SW 1271 (cell line): ENCODE measurements around the gene CWC27.
A peak's percentile ranks its signal among the peaks of the same experiment; 100 is the strongest.
"Not testable (repeated sequence)": the region's sequence is repeated elsewhere in the genome, so short reads cannot be mapped to it uniquely, and the experiment has no call there.

Experiments
- DNase-seq, 2 experiments: peaks; one replicate each; lab custom pipeline; 2025; lab: John Stamatoyannopoulos, UW

Gene CWC27

DNA sequence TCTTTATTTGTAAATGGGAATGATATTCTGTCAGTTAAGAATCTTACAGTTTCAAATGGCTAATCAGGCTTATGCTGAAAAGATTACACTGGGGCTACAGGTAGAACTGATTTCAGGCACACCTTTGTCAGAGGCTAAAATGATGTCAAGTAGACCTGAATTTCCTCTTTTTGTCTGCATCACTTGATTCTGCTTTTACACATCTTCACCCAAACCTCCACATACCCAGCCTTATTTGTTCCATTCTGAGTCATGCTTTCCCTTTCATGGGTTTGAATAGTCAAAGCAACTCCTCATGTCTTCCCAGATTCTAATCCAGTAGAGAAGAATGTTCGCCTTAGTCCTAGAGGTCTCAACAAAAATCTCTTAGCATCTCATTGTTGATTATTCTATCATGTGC, 156.4 kb downstream of the CWC27 start:
- DNase-seq, result no peak

DNA sequence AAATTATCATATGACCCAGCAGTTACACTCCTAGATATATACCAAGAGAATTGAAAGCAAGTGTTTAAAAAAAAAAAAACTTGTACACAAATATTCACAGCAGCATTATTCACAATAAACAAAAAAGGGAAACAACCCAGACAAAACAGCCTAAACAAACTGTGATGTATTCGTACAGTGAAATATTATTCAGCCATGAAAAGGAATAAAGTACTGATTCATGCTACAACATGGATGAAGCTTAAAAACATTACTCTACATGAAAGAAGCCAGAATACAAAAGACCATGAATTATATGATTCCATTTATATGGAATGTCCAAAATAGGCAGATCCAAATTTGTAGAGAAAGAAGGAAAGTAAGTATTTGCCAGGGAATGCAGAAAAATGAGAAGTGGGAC, 161.1 kb downstream of the CWC27 start:
- no peak for DNase-seq

DNA sequence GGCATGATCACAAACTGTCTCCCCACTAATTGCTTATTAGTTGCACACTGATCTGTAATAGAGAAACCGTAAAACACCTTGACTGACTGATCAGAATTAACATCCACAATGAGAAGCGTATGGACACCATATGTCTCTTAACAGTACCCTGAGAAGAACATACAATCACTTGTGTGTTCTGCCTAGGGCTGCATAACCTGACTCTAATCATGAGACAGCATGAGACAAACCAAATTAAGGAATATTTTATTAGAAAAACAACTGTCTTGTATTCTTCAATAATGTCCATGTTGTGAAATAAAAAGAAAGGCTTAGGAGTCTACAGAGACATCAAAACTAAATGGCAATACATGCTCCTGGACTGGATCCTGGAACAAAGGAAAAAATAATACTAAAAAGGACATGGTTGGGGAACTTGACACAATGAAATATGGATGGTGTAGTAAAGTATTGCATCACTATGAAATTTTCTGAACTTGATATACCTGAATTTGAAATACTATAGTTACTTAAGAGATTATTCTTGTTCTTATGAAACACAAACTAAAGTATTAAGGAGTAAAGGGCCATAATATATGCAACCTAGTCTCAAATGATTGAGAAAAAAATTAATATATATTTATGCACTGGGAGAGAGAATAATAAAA, 162.1 kb downstream of the CWC27 start:
- DNase-seq, result no peak

DNA sequence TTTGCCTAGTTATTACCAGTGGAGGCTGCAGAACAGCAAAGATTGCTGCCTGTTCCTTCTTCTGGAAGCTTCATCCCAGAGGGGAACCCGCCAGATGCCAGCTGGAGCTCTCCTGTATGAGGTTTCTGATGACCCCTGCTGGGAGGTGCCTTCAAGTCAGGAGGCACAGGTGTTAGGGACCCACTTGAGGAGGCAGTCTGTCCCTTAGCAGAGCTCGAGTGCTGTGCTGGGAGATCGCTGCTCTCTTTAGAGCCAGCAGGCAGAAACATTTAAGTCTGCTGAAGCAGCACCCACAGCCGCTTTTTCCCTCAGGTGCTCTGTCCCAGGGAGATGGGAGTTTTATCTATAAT, 170.7 kb downstream of the CWC27 start:
- not testable (repeated sequence) for DNase-seq

DNA sequence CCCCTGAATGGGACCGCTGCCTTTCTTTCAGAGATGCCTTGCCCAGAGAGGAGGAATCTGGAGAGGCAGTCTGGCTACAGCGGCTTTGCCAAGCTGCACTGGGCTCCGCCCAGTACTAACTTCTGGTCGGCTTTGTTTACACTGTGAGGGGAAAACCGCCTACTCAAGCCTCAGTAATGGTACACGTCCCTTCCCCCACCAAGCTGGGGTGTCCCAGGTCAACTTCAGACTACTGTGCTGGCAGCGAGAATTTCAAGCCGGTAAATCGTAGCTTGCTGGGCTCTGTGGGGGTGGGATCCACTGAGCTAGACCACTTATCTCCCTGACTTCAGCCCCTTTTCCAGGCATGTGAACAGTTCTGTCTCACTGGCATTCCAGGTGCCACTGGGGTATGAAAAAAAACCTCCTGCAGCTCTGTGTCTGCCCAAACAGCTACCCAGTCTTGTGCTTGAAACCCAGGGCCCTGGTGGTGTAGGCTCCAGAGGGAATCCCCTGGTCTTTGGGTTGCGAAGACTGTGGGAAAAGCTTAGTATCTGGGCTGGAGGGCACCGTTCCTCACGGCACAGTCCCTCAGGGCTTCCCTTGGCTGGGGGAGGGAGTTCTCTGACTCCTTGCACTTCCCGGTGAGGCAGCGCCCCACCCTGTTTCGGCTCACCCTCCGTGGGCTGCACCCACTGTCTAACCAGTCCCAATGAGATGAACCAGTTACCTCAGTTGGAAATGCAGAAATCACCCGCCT, 171.2 kb downstream of the CWC27 start:
- DNase-seq, result no peak

DNA sequence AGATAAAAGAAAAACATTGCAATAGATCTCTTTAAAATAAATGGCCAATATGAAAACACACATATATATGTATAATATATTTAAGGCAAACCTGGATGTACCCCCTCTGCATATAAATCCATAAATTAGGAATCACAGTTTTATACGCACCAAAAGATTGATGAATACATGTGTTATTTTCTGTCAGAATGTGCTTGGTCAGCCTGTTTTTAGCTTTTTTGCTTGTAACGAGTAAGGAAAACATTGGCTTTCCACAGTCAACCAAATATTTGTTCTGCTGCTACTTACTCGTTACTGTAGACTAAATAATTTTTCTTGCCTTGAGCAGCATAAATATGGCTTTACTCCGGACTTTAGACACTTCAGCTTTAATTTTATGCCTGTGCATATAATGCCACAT, 173.7 kb downstream of the CWC27 start:
- DNase-seq, result no peak

DNA sequence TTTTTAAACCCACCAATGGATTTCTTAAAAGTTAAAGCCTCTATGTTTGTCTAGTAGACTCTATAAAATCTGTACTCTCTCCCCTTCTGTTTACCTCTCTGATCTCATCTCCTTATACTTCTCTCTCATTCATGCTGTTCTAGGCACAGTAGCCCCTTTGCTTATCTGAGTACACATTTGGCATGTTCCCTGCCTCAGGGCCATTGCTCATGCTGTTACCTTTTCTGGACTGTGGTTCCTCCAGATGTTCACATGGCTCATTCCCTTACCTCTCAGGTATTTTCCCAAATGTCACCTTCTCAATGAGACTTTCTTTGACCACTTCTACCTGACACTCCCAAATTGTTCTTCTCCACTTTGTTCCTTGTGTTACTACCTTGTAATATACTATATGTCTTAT, 176.1 kb downstream of the CWC27 start:
- DNase-seq, result no peak

DNA sequence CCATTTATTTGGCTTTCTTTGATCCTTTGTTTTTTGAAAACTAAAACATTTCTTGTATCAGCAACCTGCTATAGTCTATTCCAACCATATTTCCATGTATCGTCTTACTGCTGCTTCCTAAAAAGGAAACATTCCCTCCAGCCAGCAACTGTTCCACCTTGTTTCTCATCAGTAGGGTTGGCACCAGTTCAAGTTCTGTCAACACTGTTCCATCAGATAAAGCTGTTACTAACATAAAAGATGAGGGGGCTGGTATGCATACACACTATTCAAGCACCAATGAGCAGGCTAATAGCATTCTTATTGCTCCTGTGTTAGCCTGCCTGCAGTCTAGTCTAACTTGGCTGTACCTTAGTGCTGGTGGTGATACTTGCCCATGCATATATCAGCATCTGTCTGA, 178.3 kb downstream of the CWC27 start:
- no peak for DNase-seq

DNA sequence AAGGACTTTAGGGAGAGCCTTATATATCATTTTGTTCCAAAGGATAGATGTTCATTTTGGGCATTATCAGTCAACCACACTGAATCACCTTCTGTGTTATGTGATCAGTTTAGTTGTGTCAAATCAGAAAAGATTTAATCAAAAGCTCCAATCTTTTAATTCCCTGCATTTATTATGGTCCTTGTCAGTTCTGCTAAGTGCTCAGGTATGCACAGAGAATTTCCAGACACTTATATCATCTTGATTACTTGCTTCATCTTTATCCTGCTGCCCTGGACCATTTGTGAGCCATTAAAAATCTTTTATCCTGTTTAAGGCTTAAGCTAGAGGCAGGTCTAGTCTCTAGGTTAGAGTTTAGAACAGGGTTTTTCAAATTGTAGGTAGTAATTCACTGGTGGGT, 179.1 kb downstream of the CWC27 start:
- no peak for DNase-seq

DNA sequence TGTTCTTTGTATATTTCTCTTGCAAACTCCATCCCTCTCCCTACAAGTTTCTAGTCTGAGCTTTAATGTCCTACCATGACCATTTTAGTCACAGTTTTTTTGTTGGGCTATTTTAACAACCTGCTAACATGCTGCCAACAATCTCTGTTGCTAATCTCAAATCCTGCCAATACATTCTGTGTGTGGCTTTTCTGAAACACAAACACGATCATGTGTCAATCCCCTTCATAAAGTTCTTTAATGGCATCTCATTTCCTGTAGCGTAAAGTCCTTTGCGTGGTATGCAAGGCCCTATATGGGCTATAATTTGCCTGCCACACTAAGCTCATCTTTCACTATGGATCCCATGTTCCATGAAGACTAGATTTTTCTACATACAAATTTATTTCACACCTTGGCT, 180.6 kb downstream of the CWC27 start:
- no peak for DNase-seq

DNA sequence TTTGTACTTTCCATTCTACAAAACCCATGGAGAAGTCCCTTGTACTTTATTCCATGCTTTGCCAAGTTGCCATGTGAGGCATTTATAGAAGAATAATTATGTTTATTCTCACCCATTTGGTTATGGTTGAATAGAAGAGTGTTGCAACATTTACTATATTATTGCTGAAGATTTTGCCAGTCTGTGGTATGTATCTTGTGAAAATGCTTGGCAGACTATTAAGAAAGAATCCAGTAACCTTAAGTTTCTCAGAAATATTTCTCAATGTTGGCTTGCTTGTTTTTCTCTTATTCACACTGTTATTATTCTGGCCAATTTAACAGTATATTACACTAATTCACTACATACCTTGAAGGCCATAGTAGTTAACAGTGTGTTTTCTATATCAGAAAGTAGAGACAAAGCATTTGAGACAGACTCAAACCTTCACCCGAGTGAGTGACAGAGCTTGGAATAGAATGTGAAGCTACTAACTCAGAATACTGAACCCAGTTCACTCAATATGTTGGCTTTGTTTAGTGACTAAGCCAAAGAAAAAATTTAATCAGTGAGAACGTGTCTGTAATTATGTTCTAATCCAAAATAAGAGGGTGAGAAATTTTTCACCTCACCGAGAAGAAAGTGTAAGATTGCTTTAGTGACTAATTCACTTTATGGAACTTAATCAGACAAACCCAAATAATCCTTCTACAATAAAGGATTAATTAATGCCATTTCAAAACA, 184.4 kb downstream of the CWC27 start:
- no peak for DNase-seq

DNA sequence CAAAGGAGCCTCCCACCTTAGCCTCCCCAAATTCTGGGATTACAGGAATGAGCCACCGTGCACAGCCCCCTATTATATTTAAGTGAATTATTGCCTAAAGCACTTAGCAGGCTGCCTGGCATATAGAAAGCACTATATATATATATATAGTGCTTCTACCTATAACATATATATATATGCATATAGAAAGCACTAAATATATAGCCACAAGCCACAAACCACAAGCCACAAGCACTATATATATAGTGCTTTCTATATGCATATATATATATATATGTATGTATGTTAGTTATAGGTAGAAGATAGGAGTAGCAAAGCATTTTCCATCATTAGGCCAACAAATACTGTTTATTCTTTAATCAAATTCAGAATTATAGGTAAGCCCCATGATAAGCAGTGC, 185.8 kb downstream of the CWC27 start:
- DNase-seq, result no peak

DNA sequence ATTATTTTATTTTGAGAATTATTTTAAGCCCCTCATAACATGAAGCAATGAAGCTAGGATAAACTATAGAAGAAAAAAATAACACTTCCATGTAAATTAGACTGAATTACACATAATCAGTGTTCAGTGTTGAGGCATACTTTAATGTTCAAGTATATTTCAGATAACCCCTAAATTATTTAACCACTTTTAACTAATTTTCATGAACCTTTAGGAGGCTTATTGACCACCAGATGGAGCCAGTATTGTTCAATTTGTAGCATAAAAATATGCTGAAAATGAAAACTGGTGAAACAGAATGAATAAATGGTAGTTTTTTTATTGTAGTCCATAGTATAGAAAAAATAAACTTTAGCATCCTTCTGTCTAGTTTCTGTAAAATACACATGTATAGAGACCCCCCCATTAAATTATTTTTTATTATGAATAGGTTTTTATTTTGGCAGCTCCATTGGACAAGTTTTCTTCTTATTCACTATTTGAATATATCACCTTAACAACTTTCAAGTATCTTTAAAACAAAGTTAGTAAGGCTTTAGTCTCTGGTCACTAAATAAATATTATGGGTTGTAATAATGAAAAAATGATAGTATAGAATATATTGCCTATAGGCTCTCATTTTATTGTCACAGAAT, 190.1 kb downstream of the CWC27 start:
- peak in 1 of 2 experiments; percentile 72 for DNase-seq

DNA sequence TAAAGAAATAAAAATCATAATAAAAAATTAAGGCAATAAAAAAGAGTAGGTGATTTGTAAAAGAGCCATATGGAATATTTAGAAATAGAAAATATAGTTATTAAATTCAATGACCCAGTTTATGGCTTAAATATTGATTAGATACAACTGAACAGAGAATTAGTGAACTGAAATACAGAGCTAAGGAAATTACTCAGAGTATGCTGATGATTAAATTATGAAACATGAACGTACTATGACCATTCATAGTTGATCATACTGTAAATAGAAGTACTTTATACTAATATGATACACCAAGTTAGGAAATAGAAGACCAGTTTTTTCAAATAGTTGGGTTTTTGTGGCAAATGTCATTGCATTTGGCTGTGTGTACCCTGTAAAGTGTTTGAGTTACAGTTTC, 194.5 kb downstream of the CWC27 start:
- DNase-seq, result no peak

DNA sequence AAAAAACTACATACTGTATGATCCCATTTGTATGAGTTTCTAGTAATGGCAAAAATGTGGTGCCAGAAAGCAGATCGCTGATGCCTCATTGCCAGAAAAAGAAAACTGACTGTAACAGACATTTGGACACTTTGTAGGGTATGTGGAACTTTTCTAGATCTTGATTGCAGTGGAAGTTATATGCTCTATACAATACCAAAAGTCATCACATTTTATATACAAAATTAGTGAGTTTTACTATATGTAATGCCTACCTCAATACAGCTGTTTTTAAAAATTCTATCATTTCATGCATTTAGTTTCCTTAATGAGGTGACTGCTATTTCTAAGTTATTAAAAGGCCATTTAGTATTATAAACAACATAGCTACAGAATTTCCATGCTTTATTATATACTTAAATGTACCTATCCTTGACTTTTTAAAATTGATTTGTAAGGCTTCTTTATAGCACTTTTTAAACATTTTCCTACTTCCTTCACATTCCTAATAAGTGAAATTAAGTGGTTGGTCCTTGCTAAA, 199.9 kb downstream of the CWC27 start:
- no peak for DNase-seq

DNA sequence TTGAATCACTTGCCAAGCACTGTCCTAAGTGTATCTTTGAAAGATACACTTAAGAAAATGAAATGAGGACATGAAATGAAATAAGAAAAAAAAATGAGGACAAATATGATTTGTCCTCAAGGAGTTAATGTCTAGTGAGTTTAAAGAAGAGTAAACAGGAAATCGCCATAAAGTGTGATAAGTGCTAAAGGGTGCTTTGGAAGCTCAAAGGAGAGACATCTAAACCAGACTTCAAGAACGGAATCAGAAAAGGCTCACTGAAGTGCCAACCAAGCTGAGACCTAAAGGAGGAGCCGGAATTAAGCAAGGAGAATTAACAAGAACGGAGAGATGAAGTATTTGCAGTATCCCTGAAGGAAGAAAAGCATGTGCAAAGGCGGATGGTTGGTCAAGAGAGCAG, 200.8 kb downstream of the CWC27 start:
- no peak for DNase-seq

DNA sequence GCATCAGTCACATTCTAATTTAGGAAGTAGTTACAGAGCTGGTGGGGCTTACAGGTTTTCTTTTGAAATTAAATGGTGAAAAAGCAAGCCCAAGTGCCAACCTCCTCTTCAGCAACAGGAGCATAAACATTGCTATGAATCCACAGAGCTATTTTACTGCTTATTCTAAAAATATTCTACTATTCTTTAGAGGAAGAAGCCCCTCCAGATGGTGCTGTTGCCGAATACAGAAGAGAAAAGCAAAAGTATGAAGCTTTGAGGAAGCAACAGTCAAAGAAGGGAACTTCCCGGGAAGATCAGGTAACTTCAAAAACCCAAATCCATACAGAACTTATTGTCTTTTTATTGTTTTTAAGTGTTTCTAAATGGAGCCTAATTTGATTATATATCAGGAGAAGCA, 202.8 kb downstream of the CWC27 start:
- no peak for DNase-seq

DNA sequence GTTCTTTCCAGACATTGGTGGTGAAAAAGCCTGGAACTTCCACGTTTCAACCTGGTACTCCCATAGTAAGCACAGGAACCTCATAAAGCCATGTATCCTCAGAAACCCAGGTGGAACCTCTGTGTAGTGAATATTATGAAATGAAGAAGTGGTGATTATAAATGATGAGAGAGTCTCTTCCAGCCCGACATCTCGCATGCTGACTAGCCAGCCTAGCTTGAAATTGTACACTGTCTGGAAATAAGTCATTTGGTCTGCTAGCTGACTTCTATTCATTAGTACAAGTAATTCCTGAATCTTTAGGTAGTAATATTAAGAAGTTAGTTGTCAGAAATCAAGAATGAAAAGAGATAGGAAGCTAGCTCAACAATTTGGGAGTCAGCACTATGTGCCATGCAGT, 203.3 kb downstream of the CWC27 start:
- no peak for DNase-seq

DNA sequence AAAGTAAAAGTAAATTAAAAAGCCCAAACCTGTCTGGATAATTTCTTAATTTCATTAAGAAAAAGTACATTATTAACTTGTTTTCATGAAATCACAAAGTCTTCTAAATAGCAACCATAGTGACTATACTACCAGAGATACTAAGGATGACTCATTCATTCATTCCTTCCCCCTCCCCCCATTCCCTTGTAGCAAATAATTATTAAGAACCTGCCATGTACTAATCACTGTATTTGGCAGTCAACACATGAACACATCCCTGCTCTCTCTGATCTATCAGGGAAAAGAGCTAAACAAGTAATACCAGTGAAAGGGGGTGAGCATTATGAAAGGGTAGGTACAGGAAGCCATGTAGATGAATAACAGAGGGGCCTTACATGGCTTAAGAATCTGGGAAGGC, 203.9 kb downstream of the CWC27 start:
- no peak for DNase-seq

DNA sequence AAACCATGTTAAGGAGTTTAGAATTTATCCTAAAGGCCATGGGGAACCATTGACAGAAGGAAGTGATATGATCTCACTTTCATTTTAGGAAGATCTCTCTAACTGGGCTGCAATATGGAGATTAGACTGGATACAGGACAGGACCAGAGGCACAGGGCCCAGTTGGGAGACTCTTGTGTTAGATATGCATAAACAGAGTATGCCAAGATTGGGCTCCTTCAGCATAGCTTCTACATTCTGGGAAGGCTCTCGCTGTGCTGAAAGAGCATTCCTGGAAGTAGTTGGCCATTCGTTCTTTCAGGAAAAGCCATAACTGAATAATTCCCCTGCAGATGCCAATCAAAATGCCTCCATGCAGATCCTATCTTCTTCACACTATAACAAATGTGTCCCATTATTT, 204.5 kb downstream of the CWC27 start:
- no peak for DNase-seq

DNA sequence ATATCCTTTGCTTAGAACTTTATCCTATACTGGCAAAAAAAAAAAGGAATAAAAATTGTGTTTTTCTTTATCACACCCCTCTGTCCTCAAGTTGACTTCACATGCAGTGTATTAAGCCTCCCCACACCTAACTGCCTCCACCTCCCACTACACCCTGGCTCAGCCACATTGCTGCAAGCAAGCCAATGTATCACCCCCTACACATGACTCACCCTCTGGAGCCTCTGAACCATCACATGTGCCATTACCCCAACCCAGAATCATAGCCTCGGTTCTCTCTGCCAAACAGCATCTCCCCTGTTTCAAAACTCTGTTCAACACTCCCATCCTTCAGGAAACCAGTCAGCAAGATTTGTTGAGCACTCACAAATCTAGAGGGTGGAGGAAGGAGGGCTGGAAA, 209.0 kb downstream of the CWC27 start:
- DNase-seq, result no peak

DNA sequence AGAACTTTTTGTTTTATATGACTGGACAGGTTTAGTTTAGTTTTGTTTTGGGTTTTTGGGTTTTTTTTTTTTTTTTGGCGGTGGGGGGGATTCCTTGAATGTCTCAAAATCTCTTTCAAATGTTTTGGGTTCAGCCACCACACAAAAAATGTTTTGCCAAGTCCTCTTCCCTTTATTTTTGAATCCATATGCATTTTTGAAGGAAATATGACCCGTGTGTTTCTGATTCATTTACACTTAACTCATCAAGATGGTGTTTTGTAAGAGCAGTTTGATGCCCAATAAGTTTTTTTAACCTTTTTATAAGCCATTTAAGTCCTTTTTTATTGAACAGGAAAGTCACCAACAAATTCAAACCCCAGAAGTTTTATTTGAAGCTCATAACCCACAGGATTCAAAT, 209.8 kb downstream of the CWC27 start:
- no peak for DNase-seq

DNA sequence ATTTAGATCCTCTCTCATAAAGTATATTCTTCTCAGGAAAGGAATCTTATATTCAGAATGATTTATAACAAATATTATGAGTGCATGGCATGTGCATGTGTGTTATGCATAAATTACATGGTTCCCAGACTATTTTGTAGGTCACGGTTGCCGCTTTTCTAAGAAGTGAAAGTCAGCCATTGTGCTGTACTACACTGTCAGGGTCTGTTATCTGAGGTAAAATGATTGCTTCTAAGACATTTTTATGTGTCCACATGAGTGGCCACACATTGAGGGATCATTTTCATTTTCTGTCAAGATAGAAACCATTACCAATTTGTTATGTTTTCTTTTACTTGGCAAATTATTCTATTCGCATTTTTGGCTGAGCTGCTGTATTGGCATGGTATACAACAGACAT, 210.8 kb downstream of the CWC27 start:
- no peak for DNase-seq
